ENCODE results near the gene ARHGAP6. TPM values are rescaled to one million over a fixed set of nuclear protein-coding genes. Genes with fewer than 3 reads are reported as not detected.

Gene ARHGAP6
- total RNA-seq, 1 experiment from 2014 or later, result 0.07 TPM

- Mint-ChIP-seq H3K4me1 (no peaks in the 10 kb centered on the region), H3K27ac (no peak overlapping the region), H3K4me3 (no peak overlapping the region), H3K36me3 (ENCODE audit: insufficient read depth in 1 of 3, low read depth in 3 of 3) (no peaks in the 10 kb centered on the region), H3K27me3 (ENCODE audit: low read depth) (no peaks in the 10 kb centered on the region), H3K9me3 (peaks cover 62 to 64% of the 10 kb centered on the region in 2 experiments)
- Histone ChIP-seq H2BK5ac (ENCODE audit: insufficient read length, low read length) (no peak overlapping the region), H3K27ac (ENCODE audit: insufficient read length, low read depth, low read length) (no peak overlapping the region), H3T11ph (ENCODE audit: low read length) (no peak overlapping the region), H3K9ac (ENCODE audit: extremely low read depth, insufficient read length, low read length) (no peak overlapping the region), H3K27me3 (ENCODE audit: insufficient read depth, low read length) (no peaks in the 10 kb centered on the region), H2AFZ (ENCODE audit: low read length) (no peak overlapping the region), H3K79me1 (ENCODE audit: insufficient read depth, low read depth, low read length, poor library complexity, severe bottlenecking) (no peaks in the 10 kb centered on the region), H3K4me2 (ENCODE audit: insufficient read depth, insufficient read length, low read length) (no peak overlapping the region), H3K4ac (ENCODE audit: low read depth, low read length) (no peak overlapping the region), H3K9me3 (ENCODE audit: control insufficient read depth, low read depth, low read length) (no peaks in the 10 kb centered on the region), H4K8ac (replicated peaks; ENCODE audit: insufficient read length, low read depth, low read length) (no peak overlapping the region), H4K5ac (ENCODE audit: insufficient read length, low read depth, low read length) (no peak overlapping the region), H2BK12ac (ENCODE audit: insufficient read length, low read depth, low read length) (no peak overlapping the region), H3K18ac (ENCODE audit: insufficient read length, low read depth, low read length) (no peak overlapping the region), H2AK5ac (ENCODE audit: insufficient read length, low read length) (no peak overlapping the region), H3K23me2 (ENCODE audit: insufficient read length, low read depth, low read length, poor library complexity, severe bottlenecking) (no peaks in the 10 kb centered on the region), H3K56ac (ENCODE audit: insufficient read length, low read depth, low read length) (no peak overlapping the region), H3K14ac (ENCODE audit: insufficient read depth, low read length) (no peak overlapping the region), H2BK120ac (ENCODE audit: low read depth, low read length, poor library complexity, severe bottlenecking) (no peak overlapping the region), H3K79me2 (ENCODE audit: insufficient read depth, low read length) (no peaks in the 10 kb centered on the region), H3K4me1 (ENCODE audit: insufficient read depth, low read length) (no peaks in the 10 kb centered on the region), H3K23ac (ENCODE audit: insufficient read length, low read depth, low read length) (no peak overlapping the region), H2BK15ac (ENCODE audit: low read depth, low read length) (no peak overlapping the region), H4K91ac (ENCODE audit: insufficient read length, low read depth, low read length) (no peak overlapping the region), H2BK20ac (ENCODE audit: low read depth, low read length, poor library complexity, severe bottlenecking) (no peak overlapping the region), H4K20me1 (ENCODE audit: control insufficient read depth, insufficient read depth, insufficient read length) (no peaks in the 10 kb centered on the region)
- WGBS (ENCODE audit: extremely low coverage, insufficient read length, low lambda C conversion rate), result no CpG with 5 or more reads among the region's 4 CpGs
- no peak for DNase-seq
- TF ChIP-seq, protein P1, sequence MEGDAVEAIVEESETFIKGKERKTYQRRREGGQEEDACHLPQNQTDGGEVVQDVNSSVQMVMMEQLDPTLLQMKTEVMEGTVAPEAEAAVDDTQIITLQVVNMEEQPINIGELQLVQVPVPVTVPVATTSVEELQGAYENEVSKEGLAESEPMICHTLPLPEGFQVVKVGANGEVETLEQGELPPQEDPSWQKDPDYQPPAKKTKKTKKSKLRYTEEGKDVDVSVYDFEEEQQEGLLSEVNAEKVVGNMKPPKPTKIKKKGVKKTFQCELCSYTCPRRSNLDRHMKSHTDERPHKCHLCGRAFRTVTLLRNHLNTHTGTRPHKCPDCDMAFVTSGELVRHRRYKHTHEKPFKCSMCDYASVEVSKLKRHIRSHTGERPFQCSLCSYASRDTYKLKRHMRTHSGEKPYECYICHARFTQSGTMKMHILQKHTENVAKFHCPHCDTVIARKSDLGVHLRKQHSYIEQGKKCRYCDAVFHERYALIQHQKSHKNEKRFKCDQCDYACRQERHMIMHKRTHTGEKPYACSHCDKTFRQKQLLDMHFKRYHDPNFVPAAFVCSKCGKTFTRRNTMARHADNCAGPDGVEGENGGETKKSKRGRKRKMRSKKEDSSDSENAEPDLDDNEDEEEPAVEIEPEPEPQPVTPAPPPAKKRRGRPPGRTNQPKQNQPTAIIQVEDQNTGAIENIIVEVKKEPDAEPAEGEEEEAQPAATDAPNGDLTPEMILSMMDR (conservative IDR thresholded peaks at IDR 0.05), result no peak
Observed at GRCh38 chrX:11172415-11172814, 493.3 kb downstream of the ARHGAP6 start.

Data from H9 (cell line).